Stimulated activated naive CD8-positive, alpha-beta T cell treated with anti-CD3 and anti-CD28 coated beads, Interleukin-15, Interleukin-2, amounts not matched to agents 100 U/mL and 50 U/mL, for 24 hours (primary cell): ENCODE data around the gene KCNIP1.

Experiments
- ATAC-seq: fragments of 150-1000 bp; cut with Tn5 transposase; one replicate; pipeline ENCODE4 v1.10.0; 2021
- DNase-seq: peaks from one replicate; pipeline ENCODE4 v3.0.0; 2021

The KCNIP1 gene

DNA sequence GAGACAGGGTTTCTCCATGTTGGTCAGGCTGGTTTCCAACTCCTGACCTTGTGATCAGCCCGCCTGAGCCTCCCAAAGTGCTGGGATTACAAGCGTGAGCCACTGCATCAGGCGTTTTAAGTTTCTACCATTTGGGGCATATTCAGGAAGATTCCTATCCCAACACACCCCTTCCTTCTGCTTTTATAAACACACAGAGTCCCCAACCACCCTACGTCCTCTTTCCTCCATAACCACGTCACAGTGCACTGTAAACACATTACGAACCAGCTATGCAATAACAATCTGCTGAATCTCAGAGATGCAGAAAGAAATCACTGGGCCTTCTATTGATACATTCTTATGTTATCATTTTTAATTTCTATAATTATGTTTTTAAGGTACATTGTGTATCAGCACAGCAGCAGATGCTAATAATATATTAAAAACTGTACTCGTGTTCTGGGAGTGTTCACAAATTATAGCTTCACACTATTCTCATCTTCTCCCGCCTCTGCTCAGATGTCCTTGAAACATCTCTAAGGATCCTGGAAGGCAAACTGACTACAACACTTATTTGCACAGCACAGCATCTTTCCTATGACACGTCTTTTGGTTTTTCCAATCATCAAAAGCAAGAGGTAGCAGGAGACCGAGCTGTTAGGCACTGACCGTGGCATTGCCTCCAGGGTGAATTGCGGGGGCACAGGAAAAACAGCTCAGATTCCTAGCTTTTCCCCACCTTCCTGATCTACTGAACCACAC, 60.2 kb downstream of the KCNIP1 start:
- ATAC-seq (no peak), DNase-seq (no peak)

DNA sequence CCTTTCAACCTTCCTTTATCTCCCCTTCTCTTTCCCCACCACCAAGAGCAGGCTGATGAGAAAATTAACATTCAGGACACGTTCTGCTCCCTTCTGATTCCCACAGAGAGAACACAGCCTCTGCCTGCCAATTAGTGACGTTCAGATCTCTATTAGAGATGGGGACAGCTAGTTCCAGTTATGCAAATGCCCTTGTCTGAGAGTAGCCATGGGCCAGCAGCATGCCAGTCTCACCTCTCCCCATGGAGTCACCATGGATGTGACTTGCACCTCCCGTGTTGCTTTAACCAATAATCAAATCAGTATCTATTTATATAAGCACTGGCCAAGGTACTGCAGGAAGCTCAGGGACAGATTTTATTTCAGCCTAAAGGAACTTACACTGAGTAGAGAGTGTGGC, 61.3 kb downstream of the KCNIP1 start:
- no peak for ATAC-seq
- no peak for DNase-seq

DNA sequence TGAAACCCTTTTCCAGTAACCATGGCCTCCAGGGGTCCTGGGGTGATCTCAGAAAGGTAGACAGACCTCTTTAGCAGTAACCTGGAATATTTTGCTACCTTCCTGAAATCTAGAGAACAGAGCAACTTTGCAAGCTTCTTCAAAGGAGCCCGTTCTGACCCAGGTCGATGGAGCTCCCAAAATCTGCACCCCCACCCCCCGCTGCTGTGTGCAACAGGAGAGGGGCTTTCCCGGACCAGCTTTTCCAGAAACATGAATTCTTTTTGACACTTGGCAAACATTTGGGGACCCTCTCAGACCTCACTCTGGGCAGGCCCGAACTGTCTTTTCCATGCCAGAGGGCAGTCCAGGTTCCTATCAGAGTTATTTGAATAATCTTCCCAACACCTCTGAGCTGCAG, 65.3 kb downstream of the KCNIP1 start:
- ATAC-seq, result no peak
- no peak for DNase-seq

GRCh38 chr5:170570476-170570875, 66.7 kb downstream of the KCNIP1 start:
- ATAC-seq, result no peak

DNA sequence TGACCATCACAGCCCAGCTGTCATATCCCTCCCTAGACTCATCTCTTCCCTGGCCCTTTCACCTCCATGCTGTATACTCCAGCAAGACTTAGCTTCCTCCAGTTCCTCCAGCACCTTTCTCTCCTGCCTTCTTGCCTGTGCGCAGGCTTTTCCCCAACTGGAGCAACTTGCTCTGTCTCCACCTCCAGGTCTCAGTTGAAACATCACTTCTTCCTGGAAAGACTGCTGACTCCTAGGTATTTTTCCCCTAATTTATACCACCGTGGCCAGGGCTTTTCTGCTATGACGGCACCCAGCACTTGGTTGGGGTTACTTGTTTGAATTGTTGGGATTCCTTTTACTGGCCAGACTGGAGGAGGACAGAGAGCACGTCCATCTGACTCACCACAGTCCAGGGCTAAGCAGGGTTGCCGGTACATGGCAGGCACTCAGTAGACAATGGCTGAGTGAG, 67.5 kb downstream of the KCNIP1 start:
- DNase-seq (no peak), ATAC-seq (no peak)

More at GRCh38 chr5:170570476-170570875, 66.7 kb downstream of the KCNIP1 start:
- DNase-seq, result no peak

GRCh38 chr5:170571875-170572852, 68.3 kb downstream of the KCNIP1 start:
- ATAC-seq (peak; percentile 97), DNase-seq (peak; percentile 70)

DNA sequence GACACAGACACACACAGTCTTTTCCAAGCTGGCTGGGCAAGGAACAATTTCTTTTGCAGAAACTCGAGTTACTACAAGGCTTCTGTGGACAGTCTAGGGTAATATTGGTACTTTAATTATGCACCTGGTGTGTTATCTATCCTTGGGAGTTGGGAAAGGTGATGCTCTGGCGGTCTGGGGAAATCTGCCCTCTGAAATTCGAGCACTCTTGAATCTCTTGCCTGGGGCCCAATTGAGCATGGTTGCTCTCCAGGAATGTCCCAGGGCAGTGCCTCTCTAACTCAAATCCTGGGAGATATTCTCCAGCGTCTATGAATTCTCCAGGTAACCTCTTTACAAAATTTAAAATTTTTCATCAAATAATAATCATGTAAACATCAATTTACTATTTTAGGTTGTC, 69.3 kb downstream of the KCNIP1 start:
- no peak for ATAC-seq
- no peak for DNase-seq

DNA sequence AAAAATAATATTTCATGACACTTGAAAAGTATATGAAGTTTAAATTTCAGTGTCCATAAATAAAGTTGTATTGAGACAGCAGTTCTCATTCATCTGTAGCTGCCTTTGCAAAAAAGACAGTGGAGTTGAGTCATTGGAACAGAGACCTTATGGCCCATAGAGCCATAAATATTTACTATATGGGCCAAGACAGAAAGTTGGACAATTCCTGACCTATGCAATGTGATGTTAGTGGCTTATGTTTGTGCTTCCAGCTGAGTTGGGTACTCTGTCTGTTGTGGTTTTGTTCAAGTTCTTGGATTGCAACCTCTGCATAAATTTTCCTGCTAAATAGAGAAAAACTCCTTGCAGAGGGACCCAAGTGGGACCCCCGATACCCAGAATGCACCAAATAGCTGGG, 69.8 kb downstream of the KCNIP1 start:
- ATAC-seq, result no peak

GRCh38 chr5:170576602-170577535, 73.0 kb downstream of the KCNIP1 start:
- ATAC-seq (no peak), DNase-seq (no peak)

More for the DNA sequence above, 69.8 kb downstream of the KCNIP1 start:
- DNase-seq, result no peak

DNA sequence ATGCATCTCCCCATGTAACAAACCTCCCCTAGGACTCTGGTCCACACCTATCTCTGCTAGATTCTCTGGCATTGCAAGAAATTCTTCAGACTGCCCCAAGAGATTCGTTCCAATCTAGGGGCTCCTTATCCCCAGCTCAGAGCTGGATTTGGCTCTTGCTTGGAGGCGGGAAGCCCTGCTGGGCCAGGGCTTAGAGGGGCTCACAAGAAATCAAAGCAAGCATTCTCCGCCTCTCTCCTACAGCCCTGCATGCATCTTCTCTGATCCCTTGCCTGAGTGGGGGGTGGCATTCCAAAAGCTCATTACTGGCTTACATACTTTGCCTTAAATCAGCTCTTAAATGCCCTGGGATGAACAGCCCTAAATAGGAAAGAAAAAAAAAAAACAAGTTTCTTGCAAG, 75.8 kb downstream of the KCNIP1 start:
- DNase-seq, result no peak

GRCh38 chr5:170581211-170581610, 77.4 kb downstream of the KCNIP1 start:
- DNase-seq (no peak), ATAC-seq (no peak)

More for the DNA sequence above, 75.8 kb downstream of the KCNIP1 start:
- no peak for ATAC-seq

DNA sequence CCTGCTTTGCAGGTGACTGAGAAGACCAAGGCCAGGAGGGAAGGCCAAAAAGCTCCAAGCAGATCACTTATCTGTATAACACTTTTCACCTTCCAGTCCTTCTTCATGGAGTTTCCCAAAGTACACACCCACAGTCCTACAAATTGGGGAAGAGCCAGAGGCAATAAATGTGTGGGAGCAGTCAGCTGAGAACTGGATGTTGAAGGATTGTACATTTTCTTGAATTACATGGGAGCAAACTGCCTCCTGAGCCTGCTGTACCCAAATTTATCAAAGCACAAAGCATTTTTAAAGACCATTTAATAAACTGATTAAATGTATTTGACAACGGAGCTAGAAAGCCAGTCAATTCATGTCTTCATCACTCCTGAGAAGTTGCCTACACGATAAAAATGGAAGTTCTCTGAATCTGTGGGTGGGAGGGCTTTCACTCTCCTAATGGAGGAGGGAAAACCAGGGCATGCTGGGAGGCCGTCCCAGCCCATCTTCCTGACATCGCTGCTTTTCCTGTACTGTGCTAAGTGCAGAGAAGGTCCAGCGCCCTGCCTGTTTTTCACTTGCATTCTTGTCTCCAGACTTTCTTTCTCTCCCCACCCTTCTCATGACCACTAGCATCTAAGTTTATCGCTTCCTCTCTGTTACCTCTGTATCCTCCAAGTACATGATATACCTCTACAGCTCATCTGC, 79.0 kb downstream of the KCNIP1 start:
- DNase-seq, result no peak
- ATAC-seq, result no peak

GRCh38 chr5:170584003-170584402, 80.2 kb downstream of the KCNIP1 start:
- ATAC-seq (no peak), DNase-seq (no peak)

GRCh38 chr5:170584450-170585058, 80.7 kb downstream of the KCNIP1 start:
- DNase-seq (no peak), ATAC-seq (no peak)

DNA sequence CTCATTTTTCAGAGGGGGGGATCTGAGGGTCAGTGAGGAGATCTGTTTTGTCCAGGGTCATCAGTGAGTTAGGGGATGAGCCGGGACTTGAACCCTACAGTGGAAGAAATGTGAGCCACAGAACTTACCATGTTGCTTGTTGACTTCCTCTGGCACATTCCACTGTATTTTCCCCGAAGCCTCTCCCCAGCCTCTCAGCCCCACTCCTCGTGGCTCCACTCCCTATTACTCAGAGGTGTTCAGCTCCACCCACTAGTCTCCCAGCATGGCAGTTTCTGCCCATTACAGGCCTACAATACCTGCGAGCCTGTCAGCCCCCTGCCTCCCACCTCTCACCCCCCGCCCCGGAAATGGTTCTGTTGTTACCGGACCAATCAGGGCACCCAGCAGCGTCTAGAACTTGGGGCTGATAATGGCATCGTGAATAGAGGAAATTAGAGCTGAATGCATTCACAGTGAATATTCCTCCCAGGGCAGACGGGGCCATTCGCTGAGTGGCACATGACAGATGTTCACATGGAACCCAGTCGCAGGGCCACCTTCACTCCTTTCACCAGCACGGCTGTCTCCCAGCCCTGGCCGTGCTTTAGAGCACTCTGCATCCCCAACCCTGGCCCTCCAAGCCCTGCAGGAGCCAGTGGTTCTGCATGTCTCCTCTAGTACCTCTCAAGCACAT, 81.6 kb downstream of the KCNIP1 start:
- no peak for DNase-seq
- ATAC-seq, result no peak

GRCh38 chr5:170587808-170588207, 84.0 kb downstream of the KCNIP1 start:
- DNase-seq, result no peak
- no peak for ATAC-seq

GRCh38 chr5:170589643-170590042, 85.8 kb downstream of the KCNIP1 start:
- no peak for DNase-seq
- ATAC-seq, result no peak

DNA sequence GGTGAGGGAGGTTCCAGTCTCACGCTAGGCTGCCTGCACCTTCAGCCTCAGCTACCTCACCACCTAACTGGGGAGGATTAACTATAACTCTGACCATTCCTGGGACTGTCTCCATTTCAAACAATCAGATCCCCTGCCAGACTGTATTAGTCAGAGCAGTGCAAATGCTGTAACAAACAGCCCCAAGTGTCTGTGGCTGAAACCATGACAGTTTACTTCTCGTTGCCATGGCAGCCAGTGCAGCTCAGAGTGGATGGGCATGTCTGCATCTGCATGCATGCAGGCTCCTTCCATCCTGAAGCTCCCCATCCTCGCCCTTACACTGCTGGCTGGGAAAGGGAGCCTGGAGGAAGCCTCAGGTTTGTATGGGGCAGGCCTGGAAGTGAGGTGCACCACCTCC, 86.7 kb downstream of the KCNIP1 start:
- ATAC-seq, result no peak

GRCh38 chr5:170591054-170591453, 87.2 kb downstream of the KCNIP1 start:
- ATAC-seq (no peak), DNase-seq (no peak)

More for the DNA sequence above, 86.7 kb downstream of the KCNIP1 start:
- no peak for DNase-seq

- no peak for ATAC-seq
- DNase-seq, result no peak
Observed at GRCh38 chr5:170596482-170597044, 92.7 kb downstream of the KCNIP1 start.
